Measurements from ENCODE around the gene OR10G7.

- TF ChIP-seq EZH2 (IDR thresholded peaks at IDR 0.05; ENCODE audit: borderline replicate concordance, low read length), result no peak
- TF ChIP-seq CTCF (conservative IDR thresholded peaks at IDR 0.05 in 1 of 2, IDR thresholded peaks at IDR 0.05 in 1 of 2; ENCODE audit: extremely low read depth in 1 of 2, insufficient read depth in 1 of 2, low read depth in 1 of 2, low read length in 2 of 2), result no peak
Observed at GRCh38 chr11:124026498-124026897, 14.6 kb downstream of the OR10G7 start, which contains the start of gene OR10G8.
